Breast epithelium (tissue), 3 donors: ENCODE results near the gene RBMS2.
"Not testable (repeated sequence)": the region's sequence is repeated elsewhere in the genome, so short reads cannot be mapped to it uniquely, and the experiment has no call there.

Experiments used
- POLR2A ChIP-seq: fragments of 450-650 bp; IDR thresholded peaks from one replicate; pipeline ENCODE4 v1.6.1; 2016; ENCODE audit warnings: antibody characterized with exemption, mild to moderate bottlenecking, moderate library complexity
- TF ChIP-seq, protein P1 (sequence below), 3 donors: fragments of 450-650 bp; IDR thresholded peaks; one replicate each; pipeline ENCODE4 v1.5.1; 2016 to 2017; ENCODE audit warnings: antibody characterized with exemption in 3 of 3, mild to moderate bottlenecking in 3 of 3, moderate library complexity in 3 of 3

DNA sequence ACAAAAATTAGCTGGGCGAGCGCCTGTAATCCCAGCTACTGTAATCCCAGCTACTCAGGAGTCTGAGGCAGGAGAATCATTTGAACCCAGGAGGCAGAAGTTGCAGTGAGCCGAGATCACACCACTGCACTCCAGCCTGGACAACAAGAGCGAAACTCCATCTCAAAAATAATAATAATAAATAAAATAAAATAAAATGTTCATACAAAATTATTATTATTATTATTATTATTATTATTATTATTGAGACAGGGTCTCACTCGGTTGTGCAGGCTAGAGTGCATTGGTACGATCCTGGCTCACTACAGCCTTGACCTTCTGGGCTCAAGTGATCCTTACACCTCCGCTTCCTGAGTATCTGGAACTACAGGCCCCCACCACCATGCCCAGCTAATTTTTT is 55.6 kb downstream of the RBMS2 start:
- TF ChIP-seq, protein P1, sequence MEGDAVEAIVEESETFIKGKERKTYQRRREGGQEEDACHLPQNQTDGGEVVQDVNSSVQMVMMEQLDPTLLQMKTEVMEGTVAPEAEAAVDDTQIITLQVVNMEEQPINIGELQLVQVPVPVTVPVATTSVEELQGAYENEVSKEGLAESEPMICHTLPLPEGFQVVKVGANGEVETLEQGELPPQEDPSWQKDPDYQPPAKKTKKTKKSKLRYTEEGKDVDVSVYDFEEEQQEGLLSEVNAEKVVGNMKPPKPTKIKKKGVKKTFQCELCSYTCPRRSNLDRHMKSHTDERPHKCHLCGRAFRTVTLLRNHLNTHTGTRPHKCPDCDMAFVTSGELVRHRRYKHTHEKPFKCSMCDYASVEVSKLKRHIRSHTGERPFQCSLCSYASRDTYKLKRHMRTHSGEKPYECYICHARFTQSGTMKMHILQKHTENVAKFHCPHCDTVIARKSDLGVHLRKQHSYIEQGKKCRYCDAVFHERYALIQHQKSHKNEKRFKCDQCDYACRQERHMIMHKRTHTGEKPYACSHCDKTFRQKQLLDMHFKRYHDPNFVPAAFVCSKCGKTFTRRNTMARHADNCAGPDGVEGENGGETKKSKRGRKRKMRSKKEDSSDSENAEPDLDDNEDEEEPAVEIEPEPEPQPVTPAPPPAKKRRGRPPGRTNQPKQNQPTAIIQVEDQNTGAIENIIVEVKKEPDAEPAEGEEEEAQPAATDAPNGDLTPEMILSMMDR (IDR thresholded peaks at IDR 0.05) = not testable (repeated sequence)
- TF ChIP-seq POLR2A = not testable (repeated sequence)
